ENCODE measurements around the gene DOCK9. TPM values are rescaled to one million over a fixed set of nuclear protein-coding genes. Genes with fewer than 3 reads are reported as not detected.
A peak's percentile ranks its signal among the peaks of the same experiment; 100 is the strongest.

DOCK9 gene
- total and polyA plus RNA-seq, 8 donors: 98.3 to 158 (median 109) TPM

GRCh38 chr13:98989469-98990235 lies 11.8 kb upstream of the DOCK9 start:
- no peaks in the 10 kb centered on the region for H3K27me3 ChIP-seq
- intact Hi-C loops (cut with DNase I): no loop called here
- no peak overlapping the region for H3K4me3 ChIP-seq
- ATAC-seq (no peak), DNase-seq (no peak)
- no peak overlapping the region for H3K27ac ChIP-seq
- H3K9me3 ChIP-seq: no peaks in the 10 kb centered on the region
- no peak for TF ChIP-seq CTCF (IDR thresholded peaks at IDR 0.05)
- peaks cover 4 to 9% of the 10 kb centered on the region in 2 donors for H3K4me1 ChIP-seq
- no peaks in the 10 kb centered on the region for H3K36me3 ChIP-seq

GRCh38 chr13:98988780-98989179 lies 10.9 kb upstream of the DOCK9 start:
- no peaks in the 10 kb centered on the region for H3K9me3 ChIP-seq
- H3K36me3 ChIP-seq: no peaks in the 10 kb centered on the region
- ATAC-seq (peak; percentile 22), DNase-seq (no peak)
- intact Hi-C loops (cut with DNase I): no loop called here
- H3K27ac ChIP-seq: no peak overlapping the region
- peaks cover 4 to 13% of the 10 kb centered on the region in 2 donors for H3K4me1 ChIP-seq
- TF ChIP-seq CTCF (IDR thresholded peaks at IDR 0.05): no peak
- no peak overlapping the region for H3K4me3 ChIP-seq
- no peaks in the 10 kb centered on the region for H3K27me3 ChIP-seq

GRCh38 chr13:98988277-98988676 lies 10.4 kb upstream of the DOCK9 start:
- Histone ChIP-seq H3K27me3 (no peaks in the 10 kb centered on the region), H3K36me3 (no peaks in the 10 kb centered on the region), H3K4me3 (no peak overlapping the region), H3K9me3 (no peaks in the 10 kb centered on the region), H3K4me1 (peaks cover 4 to 13% of the 10 kb centered on the region in 2 donors), H3K27ac (no peak overlapping the region)
- intact Hi-C loops (cut with DNase I): no loop called here
- TF ChIP-seq CTCF (IDR thresholded peaks at IDR 0.05): no peak
- DNase-seq (no peak), ATAC-seq (peak; percentile 54)

GRCh38 chr13:98987275-98987674 lies 9.4 kb upstream of the DOCK9 start:
- DNase-seq (no peak), ATAC-seq (no peak)
- H3K27me3 ChIP-seq: no peaks in the 10 kb centered on the region
- no peaks in the 10 kb centered on the region for H3K36me3 ChIP-seq
- H3K9me3 ChIP-seq: no peaks in the 10 kb centered on the region
- TF ChIP-seq CTCF (IDR thresholded peaks at IDR 0.05): no peak
- intact Hi-C loops (cut with DNase I): no loop called here
- H3K4me1 ChIP-seq: peaks cover 4 to 13% of the 10 kb centered on the region in 2 donors
- no peak overlapping the region for H3K4me3 ChIP-seq
- no peak overlapping the region for H3K27ac ChIP-seq

GRCh38 chr13:98986226-98986846 lies 8.5 kb upstream of the DOCK9 start:
- H3K4me1 ChIP-seq: peaks cover 4 to 13% of the 10 kb centered on the region in 2 donors
- H3K9me3 ChIP-seq: no peaks in the 10 kb centered on the region
- ATAC-seq (no peak), DNase-seq (no peak)
- intact Hi-C loops (cut with DNase I): no loop called here
- no peaks in the 10 kb centered on the region for H3K36me3 ChIP-seq
- no peak overlapping the region for H3K27ac ChIP-seq
- no peak overlapping the region for H3K4me3 ChIP-seq
- H3K27me3 ChIP-seq: no peaks in the 10 kb centered on the region
- no peak for TF ChIP-seq CTCF (IDR thresholded peaks at IDR 0.05)
